Lower lobe of right lung (tissue), 2 donors: ENCODE results near the gene SCFD1. TPM values are rescaled to one million over a fixed set of nuclear protein-coding genes. Genes with fewer than 3 reads are reported as not detected.
"Not testable (repeated sequence)": the region's sequence is repeated elsewhere in the genome, so short reads cannot be mapped to it uniquely, and the experiment has no call there.

Experiments used
- ATAC-seq, 2 donors: fragments of 200-7000 bp; cut with Tn5 transposase; one replicate each; pipeline ENCODE4 v1.9.1; 2020 to 2022; ENCODE audit warnings: mild to moderate bottlenecking in 2 of 2, moderate library complexity in 2 of 2
- DNase-seq: peaks from one replicate; pipeline ENCODE4 v3.0.0-alpha.2; 2020
- H3K27ac ChIP-seq: fragments of 200-600 bp; one replicate; pipeline ENCODE4 v1.8.0; 2022
- H3K27me3 ChIP-seq: fragments of 200-600 bp; one replicate; pipeline ENCODE4 v1.8.0; 2022; ENCODE audit warnings: low read depth
- H3K36me3 ChIP-seq: fragments of 200-600 bp; one replicate; pipeline ENCODE4 v1.8.0; 2022; ENCODE audit warnings: mild to moderate bottlenecking
- H3K4me1 ChIP-seq: fragments of 200-600 bp; one replicate; pipeline ENCODE4 v1.8.0; 2022
- H3K4me3 ChIP-seq: fragments of 200-600 bp; one replicate; pipeline ENCODE4 v1.8.0; 2022; ENCODE audit warnings: mild to moderate bottlenecking
- H3K9me3 ChIP-seq: fragments of 200-600 bp; one replicate; pipeline ENCODE4 v1.8.0; 2022
- intact Hi-C: fragments of 100-400 bp; cut with DNase I; formaldehyde crosslinking; loops from one replicate; pipeline ENCODE4 v1.11.0; 2022
- total RNA-seq: library from RNA; stranded (reverse); fragmentation: NEBNext Ultra II Directional; extraction: Animal tissue kit (Norgen Biotek cat#: 25700); gene quantifications from one replicate; pipeline ENCODE4 v1.2.1, GENCODE V29; 2021
- TF ChIP-seq, protein P1 (sequence below): fragments of 200-600 bp; IDR thresholded peaks from one replicate; pipeline ENCODE4 v1.8.0; 2022; ENCODE audit warnings: antibody characterized with exemption, mild to moderate bottlenecking
- donor health status: DM: no; HTN: yes; CAD: no; lungs with severe emphysema.

The SCFD1 gene
- total RNA-seq, 1 donor from 2014 or later, result 73.8 TPM

GRCh38 chr14:30603402-30603801, 18.7 kb upstream of the SCFD1 start:
- Histone ChIP-seq H3K36me3 (peaks cover 74% of the 10 kb centered on the region), H3K27me3 (no peaks in the 10 kb centered on the region), H3K9me3 (no peaks in the 10 kb centered on the region), H3K27ac (no peak overlapping the region), H3K4me1 (no peaks in the 10 kb centered on the region), H3K4me3 (no peak overlapping the region)
- intact Hi-C loops, result no loop called here
- TF ChIP-seq, protein P1, sequence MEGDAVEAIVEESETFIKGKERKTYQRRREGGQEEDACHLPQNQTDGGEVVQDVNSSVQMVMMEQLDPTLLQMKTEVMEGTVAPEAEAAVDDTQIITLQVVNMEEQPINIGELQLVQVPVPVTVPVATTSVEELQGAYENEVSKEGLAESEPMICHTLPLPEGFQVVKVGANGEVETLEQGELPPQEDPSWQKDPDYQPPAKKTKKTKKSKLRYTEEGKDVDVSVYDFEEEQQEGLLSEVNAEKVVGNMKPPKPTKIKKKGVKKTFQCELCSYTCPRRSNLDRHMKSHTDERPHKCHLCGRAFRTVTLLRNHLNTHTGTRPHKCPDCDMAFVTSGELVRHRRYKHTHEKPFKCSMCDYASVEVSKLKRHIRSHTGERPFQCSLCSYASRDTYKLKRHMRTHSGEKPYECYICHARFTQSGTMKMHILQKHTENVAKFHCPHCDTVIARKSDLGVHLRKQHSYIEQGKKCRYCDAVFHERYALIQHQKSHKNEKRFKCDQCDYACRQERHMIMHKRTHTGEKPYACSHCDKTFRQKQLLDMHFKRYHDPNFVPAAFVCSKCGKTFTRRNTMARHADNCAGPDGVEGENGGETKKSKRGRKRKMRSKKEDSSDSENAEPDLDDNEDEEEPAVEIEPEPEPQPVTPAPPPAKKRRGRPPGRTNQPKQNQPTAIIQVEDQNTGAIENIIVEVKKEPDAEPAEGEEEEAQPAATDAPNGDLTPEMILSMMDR, result no peak
- DNase-seq (no peak), ATAC-seq (no peak)

DNA sequence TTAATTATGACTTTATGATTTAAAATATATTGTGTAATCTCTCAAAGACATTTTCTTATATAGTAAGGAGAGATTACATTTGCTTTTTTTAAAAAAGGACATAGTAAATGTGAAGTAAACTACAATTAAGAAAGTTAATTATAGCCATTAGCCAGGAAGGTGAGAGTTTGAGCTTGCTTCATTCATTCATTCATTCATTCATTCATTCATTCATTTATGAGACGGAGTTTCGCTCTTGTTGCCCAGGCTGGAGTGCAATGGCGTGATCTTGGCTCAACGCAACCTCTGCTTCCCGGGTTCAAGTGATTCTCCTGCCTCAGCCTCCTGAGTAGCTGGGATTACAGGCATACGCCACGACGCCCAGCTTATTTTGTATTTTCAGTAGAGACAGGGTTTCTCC, 17.4 kb upstream of the SCFD1 start:
- DNase-seq, H3K9me3 ChIP-seq, H3K27ac ChIP-seq, H3K4me1 ChIP-seq, intact Hi-C loops, H3K27me3 ChIP-seq, H3K4me3 ChIP-seq, ATAC-seq: not testable (repeated sequence)
- H3K36me3 ChIP-seq, result peaks cover 62% of the 10 kb centered on the region

- no peaks in the 10 kb centered on the region for H3K27me3 ChIP-seq
- ATAC-seq, result no peak
- H3K36me3 ChIP-seq, result peaks cover 36% of the 10 kb centered on the region
- peaks cover 12% of the 10 kb centered on the region for H3K4me1 ChIP-seq
- TF ChIP-seq, protein P1, result no peak
- H3K27ac ChIP-seq, result no peak overlapping the region
- H3K4me3 ChIP-seq, result no peak overlapping the region
- no peak for DNase-seq
- H3K9me3 ChIP-seq, result no peaks in the 10 kb centered on the region
- intact Hi-C loops, result no loop called here
Measured at GRCh38 chr14:30607156-30607780, 14.9 kb upstream of the SCFD1 start.

DNA sequence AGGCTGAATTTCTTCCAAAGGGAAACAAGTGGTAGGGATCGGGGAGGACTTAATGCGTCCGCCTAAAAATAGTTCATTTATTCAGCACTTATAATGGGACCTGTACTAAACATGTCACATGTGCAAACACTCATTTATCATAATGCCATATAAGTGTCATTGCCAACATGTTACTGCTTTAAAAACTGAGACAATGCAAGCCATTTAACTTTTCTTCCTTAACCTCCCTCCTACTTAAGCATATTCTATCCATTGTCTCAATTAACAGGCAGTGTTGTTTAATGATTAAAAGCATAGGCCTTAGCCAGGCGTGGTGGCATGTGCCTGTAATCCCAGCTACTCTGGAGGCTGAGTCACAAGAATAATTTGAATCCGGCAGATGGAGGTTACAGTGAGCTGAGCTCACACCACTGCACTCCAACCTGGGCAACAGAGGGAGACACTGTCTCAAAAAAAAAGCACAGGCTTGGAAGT, 13.5 kb upstream of the SCFD1 start:
- Histone ChIP-seq H3K36me3 (peaks cover 23% of the 10 kb centered on the region), H3K9me3 (no peaks in the 10 kb centered on the region), H3K27me3 (no peaks in the 10 kb centered on the region), H3K4me3 (no peak overlapping the region), H3K27ac (no peak overlapping the region), H3K4me1 (peaks cover 12% of the 10 kb centered on the region)
- DNase-seq (no peak), ATAC-seq (no peak)
- intact Hi-C loops, result no loop called here
- TF ChIP-seq, protein P1, result no peak

DNA sequence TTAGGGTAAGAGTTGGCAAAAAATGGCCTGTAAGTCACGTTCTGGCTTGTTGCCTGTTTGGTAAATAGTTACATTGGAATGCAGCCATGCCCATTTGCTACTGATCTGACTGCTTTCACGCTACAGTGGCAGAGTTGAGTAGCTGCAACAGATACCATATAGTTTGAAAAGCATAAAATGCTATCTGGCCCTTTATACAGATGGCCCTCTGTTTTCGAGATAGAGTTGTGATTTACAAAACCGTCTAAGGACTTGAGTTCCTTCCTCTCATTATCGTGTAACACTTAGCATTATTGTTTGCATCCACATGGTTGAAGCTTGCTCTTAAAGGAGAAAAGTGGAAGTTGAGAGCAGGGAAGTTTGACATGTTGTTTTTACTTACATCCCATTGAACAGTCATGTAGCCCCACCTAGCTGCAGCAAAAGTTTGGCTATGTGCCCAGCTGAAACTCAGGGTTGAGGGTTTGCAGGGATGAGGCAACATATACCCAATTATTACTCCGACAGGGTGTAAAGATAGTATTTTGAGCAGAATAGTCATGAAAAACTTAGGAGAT, 11.3 kb upstream of the SCFD1 start:
- peaks cover 6% of the 10 kb centered on the region for H3K36me3 ChIP-seq
- H3K4me1 ChIP-seq, result peaks cover 12% of the 10 kb centered on the region
- no peaks in the 10 kb centered on the region for H3K9me3 ChIP-seq
- TF ChIP-seq, protein P1, result peak; percentile 40
- DNase-seq (peak; percentile 58), ATAC-seq (peak; percentile 78 to 79)
- no peak overlapping the region for H3K4me3 ChIP-seq
- intact Hi-C loops, result no loop called here
- H3K27ac ChIP-seq, result no peak overlapping the region
- no peaks in the 10 kb centered on the region for H3K27me3 ChIP-seq

DNA sequence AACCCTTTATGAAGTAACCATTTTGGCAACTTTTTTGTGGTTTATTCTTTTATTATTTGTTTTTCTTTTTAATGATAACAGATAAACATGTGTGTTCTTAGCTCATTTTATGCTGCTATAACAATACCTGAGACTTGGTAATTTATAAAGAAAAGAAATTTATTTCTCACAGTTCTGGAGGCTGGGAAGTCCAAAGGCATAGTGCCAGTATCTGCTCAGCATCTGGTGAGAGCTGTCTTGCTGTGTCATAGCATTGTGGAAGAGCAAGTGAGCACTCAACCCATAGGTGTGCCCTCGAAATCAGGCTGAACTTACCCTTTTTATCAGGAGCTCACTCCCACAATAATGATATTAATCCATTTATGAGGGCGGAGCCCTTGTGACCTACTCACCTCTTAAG, 8.0 kb upstream of the SCFD1 start:
- TF ChIP-seq, protein P1, result no peak
- intact Hi-C loops, result no loop called here
- H3K9me3 ChIP-seq, result no peaks in the 10 kb centered on the region
- no peak for ATAC-seq
- no peak for DNase-seq
- peaks cover 9% of the 10 kb centered on the region for H3K36me3 ChIP-seq
- no peak overlapping the region for H3K27ac ChIP-seq
- H3K4me3 ChIP-seq, result no peak overlapping the region
- H3K27me3 ChIP-seq, result no peaks in the 10 kb centered on the region
- H3K4me1 ChIP-seq, result peaks cover 12% of the 10 kb centered on the region
